T-helper 1 cell treated with Interleukin-12 subunit alpha and Interleukin-12 subunit beta and Interleukin-4 antibody, amounts not matched to agents 30 μg/mL and 1 μg/mL, for 36 hours (primary cell): ENCODE data around the gene PRKAR2A.
A peak's percentile ranks its signal among the peaks of the same experiment; 100 is the strongest.

Experiments
- H3K27ac Mint-ChIP-seq: one replicate; pipeline ENCODE4 v1.8.0; 2021; ENCODE audit warnings: mild to moderate bottlenecking, mixed read lengths
- H3K27me3 Mint-ChIP-seq: one replicate; pipeline ENCODE4 v1.8.0; 2021; ENCODE audit warnings: low read depth, mixed read lengths
- H3K36me3 Mint-ChIP-seq: one replicate; pipeline ENCODE4 v1.8.0; 2021; ENCODE audit warnings: low read depth, mixed read lengths
- H3K4me1 Mint-ChIP-seq: one replicate; pipeline ENCODE4 v1.8.0; 2021; ENCODE audit warnings: low read depth, mixed read lengths
- H3K4me3 Mint-ChIP-seq: one replicate; pipeline ENCODE4 v1.8.0; 2021; ENCODE audit warnings: mild to moderate bottlenecking, moderate library complexity, mixed read lengths
- H3K9me3 Mint-ChIP-seq: one replicate; pipeline ENCODE4 v1.8.0; 2021; ENCODE audit warnings: mixed read lengths

PRKAR2A gene

GRCh38 chr3:48847504-48848423, at the start of gene PRKAR2A:
Gene PRKAR2A (minus strand): TSS chr3:48847874. CDS start chr3:48847596, 278 bp downstream.
- H3K27ac Mint-ChIP-seq: peak within 1 kb of the TSS; percentile 83
- peaks cover 7% of the 10 kb centered on the region for H3K36me3 Mint-ChIP-seq
- peaks cover 22% of the 10 kb centered on the region for H3K4me1 Mint-ChIP-seq
- H3K4me3 Mint-ChIP-seq: peak within 1 kb of the TSS; percentile 84
- H3K27me3 Mint-ChIP-seq: no peaks in the 10 kb centered on the region
- H3K9me3 Mint-ChIP-seq: peaks cover 4% of the 10 kb centered on the region

GRCh38 chr3:48896936-48897335, 49.3 kb upstream of the PRKAR2A start:
- Mint-ChIP-seq H3K27ac (peak overlapping the region; percentile 58), H3K36me3 (no peaks in the 10 kb centered on the region), H3K27me3 (no peaks in the 10 kb centered on the region), H3K4me1 (peaks cover 30% of the 10 kb centered on the region), H3K4me3 (peak overlapping the region; percentile 44), H3K9me3 (no peaks in the 10 kb centered on the region)

- H3K27ac Mint-ChIP-seq: no peak overlapping the region
- no peaks in the 10 kb centered on the region for H3K9me3 Mint-ChIP-seq
- no peak overlapping the region for H3K4me3 Mint-ChIP-seq
- H3K27me3 Mint-ChIP-seq: no peaks in the 10 kb centered on the region
- H3K36me3 Mint-ChIP-seq: peaks cover 3% of the 10 kb centered on the region
- peaks cover 29% of the 10 kb centered on the region for H3K4me1 Mint-ChIP-seq
These were observed 46.8 kb upstream of the PRKAR2A start for GRCh38 chr3:48894516-48894915.

DNA sequence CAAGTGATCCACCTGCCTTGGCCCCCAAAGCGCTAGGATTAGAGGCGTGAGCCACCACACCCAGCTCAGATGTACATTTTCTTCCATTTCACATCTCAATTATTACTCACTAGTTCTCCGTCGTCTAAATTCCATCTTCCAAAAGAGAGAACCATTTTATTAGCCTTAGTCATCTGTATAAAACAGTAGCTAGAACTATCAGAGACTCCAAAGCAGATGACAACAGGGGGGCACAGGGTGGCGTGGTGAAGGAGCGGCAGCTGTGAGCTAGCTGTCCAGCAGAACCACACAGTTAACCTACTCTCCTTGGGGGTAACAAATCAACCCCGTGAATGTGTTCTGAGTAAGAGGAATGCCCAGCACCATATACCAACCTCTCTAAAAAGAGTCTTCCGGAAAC, 43.9 kb upstream of the PRKAR2A start:
- peaks cover 7% of the 10 kb centered on the region for H3K4me1 Mint-ChIP-seq
- H3K27me3 Mint-ChIP-seq: no peaks in the 10 kb centered on the region
- H3K9me3 Mint-ChIP-seq: no peaks in the 10 kb centered on the region
- peaks cover 3% of the 10 kb centered on the region for H3K36me3 Mint-ChIP-seq
- H3K27ac Mint-ChIP-seq: no peak overlapping the region
- no peak overlapping the region for H3K4me3 Mint-ChIP-seq

DNA sequence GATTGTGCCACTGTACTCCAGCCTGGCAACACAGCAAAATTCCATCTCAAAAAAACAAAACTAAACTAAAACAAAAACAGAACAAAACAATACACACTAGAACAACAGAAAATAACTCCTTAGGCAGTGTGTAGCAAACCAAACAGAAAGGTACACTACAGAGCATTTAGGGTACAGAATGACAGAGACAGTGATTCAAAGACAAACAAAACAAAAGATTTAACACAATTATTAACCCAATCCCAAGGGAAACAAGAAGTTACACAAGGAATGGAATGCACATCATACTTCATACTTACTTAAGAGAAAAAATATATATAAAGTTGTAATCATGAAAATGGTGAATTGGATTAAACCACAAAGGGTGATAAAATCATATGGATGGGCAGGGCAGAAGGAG, 38.1 kb upstream of the PRKAR2A start:
- Mint-ChIP-seq H3K4me1 (peaks cover 2% of the 10 kb centered on the region), H3K36me3 (peaks cover 16% of the 10 kb centered on the region), H3K27ac (no peak overlapping the region), H3K9me3 (no peaks in the 10 kb centered on the region), H3K4me3 (no peak overlapping the region), H3K27me3 (no peaks in the 10 kb centered on the region)

- no peak overlapping the region for H3K27ac Mint-ChIP-seq
- H3K9me3 Mint-ChIP-seq: no peaks in the 10 kb centered on the region
- no peaks in the 10 kb centered on the region for H3K27me3 Mint-ChIP-seq
- H3K4me1 Mint-ChIP-seq: no peaks in the 10 kb centered on the region
- no peak overlapping the region for H3K4me3 Mint-ChIP-seq
- H3K36me3 Mint-ChIP-seq: peaks cover 15% of the 10 kb centered on the region
These were observed 34.0 kb upstream of the PRKAR2A start for GRCh38 chr3:48881652-48882114.

- Mint-ChIP-seq H3K4me3 (no peak overlapping the region), H3K4me1 (no peaks in the 10 kb centered on the region), H3K27ac (no peak overlapping the region), H3K9me3 (no peaks in the 10 kb centered on the region), H3K36me3 (peaks cover 15% of the 10 kb centered on the region), H3K27me3 (no peaks in the 10 kb centered on the region)
These were observed 33.3 kb upstream of the PRKAR2A start for GRCh38 chr3:48881006-48881405.

DNA sequence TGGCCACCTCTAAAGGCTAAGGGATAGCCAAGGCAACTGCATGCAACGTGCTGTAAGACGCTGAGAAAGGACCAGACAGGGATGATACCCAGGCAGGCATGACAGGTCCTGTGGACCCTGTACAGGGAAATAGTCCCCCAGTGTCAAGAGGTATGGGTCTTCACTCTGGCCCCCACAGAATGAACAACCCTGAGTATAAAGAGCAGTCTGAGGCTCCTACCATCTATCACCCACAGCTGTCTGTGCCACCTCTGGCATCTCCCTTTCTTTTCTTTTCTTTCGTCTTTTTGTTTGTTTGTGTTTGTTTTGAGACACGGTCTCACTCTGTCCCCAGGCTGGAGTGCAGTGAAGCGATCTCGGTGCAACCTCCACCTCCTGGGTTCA, 32.3 kb upstream of the PRKAR2A start:
- no peaks in the 10 kb centered on the region for H3K9me3 Mint-ChIP-seq
- no peak overlapping the region for H3K4me3 Mint-ChIP-seq
- no peaks in the 10 kb centered on the region for H3K27me3 Mint-ChIP-seq
- no peaks in the 10 kb centered on the region for H3K4me1 Mint-ChIP-seq
- peaks cover 10% of the 10 kb centered on the region for H3K36me3 Mint-ChIP-seq
- H3K27ac Mint-ChIP-seq: no peak overlapping the region

DNA sequence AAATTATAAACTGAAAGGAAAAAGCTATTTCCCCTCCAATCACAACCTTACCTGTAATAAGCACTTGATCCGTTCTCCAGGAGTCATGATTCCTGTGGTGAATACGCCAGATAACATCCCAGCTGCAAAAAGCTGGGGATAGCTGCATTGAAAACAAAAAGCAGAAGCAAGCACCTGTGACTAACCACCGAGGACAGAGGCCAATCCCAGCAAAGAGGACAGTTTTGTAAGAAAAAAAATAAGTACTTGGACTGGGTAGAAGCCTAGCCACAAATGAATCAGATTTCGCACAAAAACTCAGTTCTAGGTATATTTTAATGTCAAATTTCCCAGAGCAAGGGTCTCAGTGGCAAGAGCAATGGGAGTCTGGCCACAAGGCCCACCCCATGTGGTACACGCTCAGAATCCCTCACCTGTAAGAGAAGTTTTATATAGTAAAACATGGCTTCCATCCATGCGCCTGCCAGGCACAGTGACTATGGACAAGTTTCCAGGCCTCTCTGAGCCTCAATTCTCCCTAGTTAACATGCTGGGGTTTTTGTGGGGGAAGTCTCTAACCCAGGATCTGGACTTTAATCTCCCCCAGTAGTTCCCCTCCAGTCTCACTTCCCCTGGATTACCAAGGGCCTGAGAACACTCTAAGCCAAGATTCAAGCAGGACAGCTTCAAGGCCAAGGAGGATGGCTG, 31.8 kb upstream of the PRKAR2A start:
- Mint-ChIP-seq H3K4me1 (no peaks in the 10 kb centered on the region), H3K27ac (no peak overlapping the region), H3K27me3 (no peaks in the 10 kb centered on the region), H3K4me3 (no peak overlapping the region), H3K36me3 (peaks cover 6% of the 10 kb centered on the region), H3K9me3 (no peaks in the 10 kb centered on the region)

GRCh38 chr3:48877671-48878070, 30.0 kb upstream of the PRKAR2A start:
- Mint-ChIP-seq H3K27ac (no peak overlapping the region), H3K27me3 (no peaks in the 10 kb centered on the region), H3K9me3 (no peaks in the 10 kb centered on the region), H3K36me3 (peaks cover 3% of the 10 kb centered on the region), H3K4me3 (no peak overlapping the region), H3K4me1 (no peaks in the 10 kb centered on the region)

DNA sequence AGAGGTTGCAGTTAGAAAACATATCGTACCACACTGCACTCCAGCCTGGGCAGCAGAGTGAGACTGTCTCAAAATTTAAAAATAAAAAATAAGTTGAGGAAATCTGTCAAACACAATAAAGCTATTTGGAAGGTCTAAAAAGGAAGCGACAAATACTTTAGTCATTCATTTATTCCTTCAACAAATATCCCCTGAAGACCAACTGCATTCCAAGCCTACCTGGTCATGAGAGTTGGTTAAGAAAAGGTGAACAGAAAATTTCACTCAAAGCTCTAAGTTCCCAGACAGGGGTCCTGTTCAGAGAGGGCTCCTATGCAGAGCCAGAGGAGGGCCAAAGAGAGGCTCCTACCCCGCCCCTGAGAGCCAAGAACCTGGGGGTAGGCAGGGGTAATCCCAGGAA, 15.4 kb upstream of the PRKAR2A start:
- H3K27me3 Mint-ChIP-seq: no peaks in the 10 kb centered on the region
- peaks cover 20% of the 10 kb centered on the region for H3K36me3 Mint-ChIP-seq
- no peak overlapping the region for H3K27ac Mint-ChIP-seq
- no peaks in the 10 kb centered on the region for H3K4me1 Mint-ChIP-seq
- no peaks in the 10 kb centered on the region for H3K9me3 Mint-ChIP-seq
- H3K4me3 Mint-ChIP-seq: no peak overlapping the region

DNA sequence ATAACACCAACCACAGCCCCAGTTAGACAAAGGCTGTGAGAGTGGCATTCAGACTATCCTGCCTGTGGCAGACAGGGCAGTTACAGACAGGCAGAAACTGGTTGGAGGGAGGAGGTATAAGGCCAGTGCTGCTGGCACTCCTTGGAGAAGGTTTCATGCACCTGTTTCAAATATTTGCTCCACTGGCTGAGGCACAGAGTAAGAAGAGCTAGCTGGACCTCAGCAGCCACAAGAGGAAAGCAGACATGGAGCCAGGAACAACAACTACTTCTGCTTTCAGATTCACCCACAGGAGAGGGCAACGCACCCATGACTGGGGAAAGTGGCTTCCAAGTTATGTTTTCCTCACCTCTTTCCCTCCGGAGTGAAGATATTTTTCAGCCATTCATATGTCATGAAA, 11.5 kb upstream of the PRKAR2A start:
- Mint-ChIP-seq H3K27ac (no peak overlapping the region), H3K4me3 (no peak overlapping the region), H3K36me3 (peaks cover 15% of the 10 kb centered on the region), H3K9me3 (no peaks in the 10 kb centered on the region), H3K4me1 (peaks cover 2% of the 10 kb centered on the region), H3K27me3 (no peaks in the 10 kb centered on the region)

DNA sequence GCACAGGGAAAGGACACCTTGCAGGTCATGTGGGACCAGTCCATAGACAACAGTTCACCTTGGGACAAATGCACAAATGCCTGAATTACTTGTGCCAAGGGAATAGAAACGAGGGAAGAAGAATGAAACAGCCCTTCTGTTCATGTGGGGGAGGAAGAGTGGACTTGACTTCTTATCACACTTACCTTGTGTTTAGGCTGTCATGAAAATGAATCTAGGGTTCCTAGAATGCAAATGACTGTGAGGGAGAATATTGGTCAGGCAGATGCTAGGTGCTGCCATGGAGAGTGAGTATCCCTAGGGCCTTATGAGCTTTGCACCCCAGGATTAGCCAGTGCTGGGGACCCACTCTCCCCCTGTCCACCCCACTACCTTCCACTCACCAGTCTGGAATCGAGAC, 11.0 kb upstream of the PRKAR2A start:
- H3K4me1 Mint-ChIP-seq: peaks cover 2% of the 10 kb centered on the region
- H3K27ac Mint-ChIP-seq: no peak overlapping the region
- peaks cover 19% of the 10 kb centered on the region for H3K36me3 Mint-ChIP-seq
- H3K27me3 Mint-ChIP-seq: no peaks in the 10 kb centered on the region
- no peak overlapping the region for H3K4me3 Mint-ChIP-seq
- H3K9me3 Mint-ChIP-seq: no peaks in the 10 kb centered on the region

DNA sequence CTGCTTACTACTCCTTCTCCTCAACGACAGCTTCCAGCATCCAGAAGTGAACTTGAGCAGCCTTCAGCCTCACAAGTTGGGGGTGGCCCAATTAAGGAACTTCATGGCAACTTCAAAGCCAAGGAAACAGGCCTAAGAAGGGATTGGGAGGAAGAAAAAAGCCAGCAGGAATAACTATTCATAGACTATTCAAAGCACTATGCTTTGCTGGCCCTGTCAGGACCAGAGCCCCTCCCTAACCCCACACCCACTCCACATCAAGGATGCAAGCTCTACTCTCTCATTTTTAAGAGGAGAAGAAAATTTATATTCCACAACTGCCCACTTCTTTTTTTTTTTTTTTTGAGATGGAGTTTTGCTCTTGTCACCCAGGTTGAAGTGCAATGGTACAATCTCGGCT, 10.0 kb upstream of the PRKAR2A start:
- Mint-ChIP-seq H3K27me3 (no peaks in the 10 kb centered on the region), H3K4me3 (no peak overlapping the region), H3K27ac (no peak overlapping the region), H3K9me3 (no peaks in the 10 kb centered on the region), H3K4me1 (peaks cover 2% of the 10 kb centered on the region), H3K36me3 (peaks cover 17% of the 10 kb centered on the region)

- no peak overlapping the region for H3K27ac Mint-ChIP-seq
- peaks cover 10% of the 10 kb centered on the region for H3K36me3 Mint-ChIP-seq
- H3K4me3 Mint-ChIP-seq: no peak overlapping the region
- H3K9me3 Mint-ChIP-seq: no peaks in the 10 kb centered on the region
- no peaks in the 10 kb centered on the region for H3K27me3 Mint-ChIP-seq
- H3K4me1 Mint-ChIP-seq: peaks cover 2% of the 10 kb centered on the region
These were observed 8.8 kb upstream of the PRKAR2A start for GRCh38 chr3:48856469-48856868.
